ENCODE data around the gene KCNA5.

KCNA5 gene

GRCh38 chr12:5064913-5065490, 21.3 kb downstream of the KCNA5 start:
- no peak for DNase-seq

GRCh38 chr12:5066251-5066650, 22.6 kb downstream of the KCNA5 start:
- DNase-seq, result no peak

GRCh38 chr12:5068126-5068525, 24.4 kb downstream of the KCNA5 start:
- no peak for DNase-seq

GRCh38 chr12:5068619-5069018, 24.9 kb downstream of the KCNA5 start:
- no peak for DNase-seq

GRCh38 chr12:5070090-5070489, 26.4 kb downstream of the KCNA5 start:
- DNase-seq, result no peak

- no peak for DNase-seq
Measured at GRCh38 chr12:5071496-5071895, 27.8 kb downstream of the KCNA5 start.

- no peak for DNase-seq
Measured at GRCh38 chr12:5072311-5072710, 28.6 kb downstream of the KCNA5 start.

- no peak for DNase-seq
Measured at GRCh38 chr12:5073054-5073453, 29.4 kb downstream of the KCNA5 start.

GRCh38 chr12:5073853-5074252, 30.2 kb downstream of the KCNA5 start:
- DNase-seq, result peak; percentile 7

- no peak for DNase-seq
Measured at GRCh38 chr12:5076761-5077160, 33.1 kb downstream of the KCNA5 start.

GRCh38 chr12:5078423-5078822, 34.7 kb downstream of the KCNA5 start:
- no peak for DNase-seq

- DNase-seq, result no peak
Measured at GRCh38 chr12:5081016-5081415, 37.3 kb downstream of the KCNA5 start.

GRCh38 chr12:5083955-5084849, 40.5 kb downstream of the KCNA5 start:
- peak; percentile 7 for DNase-seq

GRCh38 chr12:5085896-5086295, 42.2 kb downstream of the KCNA5 start:
- DNase-seq, result no peak

GRCh38 chr12:5087831-5088554, 44.3 kb downstream of the KCNA5 start:
- DNase-seq, result no peak

GRCh38 chr12:5088586-5089264, 45.0 kb downstream of the KCNA5 start:
- no peak for DNase-seq

GRCh38 chr12:5094551-5094950, 50.9 kb downstream of the KCNA5 start:
- no peak for DNase-seq

GRCh38 chr12:5094986-5095385, 51.3 kb downstream of the KCNA5 start:
- no peak for DNase-seq

Data from stimulated activated CD4-positive, alpha-beta T cell treated with anti-CD3 and anti-CD28 coated beads, Interleukin-15, amount 100 ng/mL, for 24 hours (primary cell).